CD4-positive, alpha-beta T cell treated with Interleukin-17A for 4 hours (primary cell): ENCODE results near the gene HOGA1.
"Not testable (repeated sequence)": the region's sequence is repeated elsewhere in the genome, so short reads cannot be mapped to it uniquely, and the experiment has no call there.

Experiments used
- DNase-seq: peaks from one replicate; pipeline ENCODE4 v3.0.0-alpha.2; 2020; ENCODE audit warnings: mixed read lengths

The HOGA1 gene

GRCh38 chr10:97555541-97555940 is 28.6 kb upstream of the HOGA1 start:
- not testable (repeated sequence) for DNase-seq

- DNase-seq, result not testable (repeated sequence)
These were observed 23.3 kb upstream of the HOGA1 start for GRCh38 chr10:97560731-97561381.

GRCh38 chr10:97561386-97562077 is 22.7 kb upstream of the HOGA1 start:
- DNase-seq, result not testable (repeated sequence)

GRCh38 chr10:97562329-97562728 is 21.9 kb upstream of the HOGA1 start:
- not testable (repeated sequence) for DNase-seq

GRCh38 chr10:97563337-97563736 is 20.9 kb upstream of the HOGA1 start:
- no peak for DNase-seq

- DNase-seq, result no peak
These were observed 19.4 kb upstream of the HOGA1 start for GRCh38 chr10:97564776-97565175.

- no peak for DNase-seq
These were observed 17.7 kb upstream of the HOGA1 start for GRCh38 chr10:97566336-97566996.

GRCh38 chr10:97567891-97568290 is 16.3 kb upstream of the HOGA1 start:
- DNase-seq, result no peak

GRCh38 chr10:97570146-97570788 is 13.9 kb upstream of the HOGA1 start:
- no peak for DNase-seq

- DNase-seq, result no peak
These were observed 13.3 kb upstream of the HOGA1 start for GRCh38 chr10:97570789-97571471.

GRCh38 chr10:97571622-97572021 is 12.6 kb upstream of the HOGA1 start:
- no peak for DNase-seq

- peak; percentile 59 for DNase-seq
These were observed 11.8 kb upstream of the HOGA1 start, which contains the start of gene ANKRD2 for GRCh38 chr10:97572214-97572989. ANKRD2 (plus strand) TSS chr10:97572779; CDS start chr10:97572789, 10 bp downstream.

GRCh38 chr10:97573021-97573420 is 11.2 kb upstream of the HOGA1 start:
- DNase-seq, result no peak

GRCh38 chr10:97573672-97574071 is 10.5 kb upstream of the HOGA1 start:
- DNase-seq, result no peak

- peak; percentile 13 for DNase-seq
These were observed 9.6 kb upstream of the HOGA1 start for GRCh38 chr10:97574374-97575126.

- DNase-seq, result no peak
These were observed 9.0 kb upstream of the HOGA1 start for GRCh38 chr10:97575127-97575668.

- not testable (repeated sequence) for DNase-seq
These were observed 7.7 kb upstream of the HOGA1 start for GRCh38 chr10:97576487-97576886.

GRCh38 chr10:97577701-97578100 is 6.5 kb upstream of the HOGA1 start:
- no peak for DNase-seq

- DNase-seq, result no peak
These were observed 5.9 kb upstream of the HOGA1 start for GRCh38 chr10:97578171-97578844.
